Testis (tissue), 2 donors: ENCODE measurements around the gene FATE1.

ENCODE experiments used
- POLR2A ChIP-seq: fragments of 450-650 bp; IDR thresholded peaks from one replicate; pipeline ENCODE4 v1.6.1; 2017; ENCODE audit warnings: antibody characterized with exemption, mild to moderate bottlenecking, moderate library complexity
- TF ChIP-seq, protein P1 (sequence below), 3 experiments: fragments of 450-650 bp in 2 of 3; fragments of 200-600 bp in 1 of 3; sonication (generic) in 1 of 3; IDR thresholded peaks; one replicate each; pipeline ENCODE4 v1.5.1; 2016 to 2019; ENCODE audit warnings: antibody characterized with exemption in 3 of 3, mild to moderate bottlenecking in 2 of 3, moderate library complexity in 1 of 3

- TF ChIP-seq, protein P1, sequence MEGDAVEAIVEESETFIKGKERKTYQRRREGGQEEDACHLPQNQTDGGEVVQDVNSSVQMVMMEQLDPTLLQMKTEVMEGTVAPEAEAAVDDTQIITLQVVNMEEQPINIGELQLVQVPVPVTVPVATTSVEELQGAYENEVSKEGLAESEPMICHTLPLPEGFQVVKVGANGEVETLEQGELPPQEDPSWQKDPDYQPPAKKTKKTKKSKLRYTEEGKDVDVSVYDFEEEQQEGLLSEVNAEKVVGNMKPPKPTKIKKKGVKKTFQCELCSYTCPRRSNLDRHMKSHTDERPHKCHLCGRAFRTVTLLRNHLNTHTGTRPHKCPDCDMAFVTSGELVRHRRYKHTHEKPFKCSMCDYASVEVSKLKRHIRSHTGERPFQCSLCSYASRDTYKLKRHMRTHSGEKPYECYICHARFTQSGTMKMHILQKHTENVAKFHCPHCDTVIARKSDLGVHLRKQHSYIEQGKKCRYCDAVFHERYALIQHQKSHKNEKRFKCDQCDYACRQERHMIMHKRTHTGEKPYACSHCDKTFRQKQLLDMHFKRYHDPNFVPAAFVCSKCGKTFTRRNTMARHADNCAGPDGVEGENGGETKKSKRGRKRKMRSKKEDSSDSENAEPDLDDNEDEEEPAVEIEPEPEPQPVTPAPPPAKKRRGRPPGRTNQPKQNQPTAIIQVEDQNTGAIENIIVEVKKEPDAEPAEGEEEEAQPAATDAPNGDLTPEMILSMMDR (IDR thresholded peaks at IDR 0.05) = no peak
- no peak for TF ChIP-seq POLR2A
Observed at GRCh38 chrX:151695583-151696340, 20.1 kb upstream of the FATE1 start.
